Loucy (cell line): Measurements from ENCODE around the gene SEMA5B.

ENCODE experiments used
- H2AFZ ChIP-seq: fragments of 200-600 bp; sonication (generic); 2 replicates; pipeline ENCODE4 v1.6.0; 2016; ENCODE audit warnings: antibody characterized with exemption, mild to moderate bottlenecking, low read length, moderate library complexity
- H3F3A ChIP-seq: fragments of 200-600 bp; 2 replicates; pipeline ENCODE4 v1.6.0; 2016; ENCODE audit warnings: antibody characterized with exemption, low read depth, mild to moderate bottlenecking
- H3K27me3 ChIP-seq: fragments of 200-600 bp; sonication (generic); 2 replicates; pipeline ENCODE4 v1.6.1; 2014; ENCODE audit warnings: low read length, mild to moderate bottlenecking; ENCODE audit not compliant: insufficient read depth, poor library complexity, severe bottlenecking
- H3K36me3 ChIP-seq: fragments of 200-600 bp; sonication (generic); 2 replicates; pipeline ENCODE4 v1.6.1; 2016; ENCODE audit warnings: low read length; ENCODE audit not compliant: insufficient read depth
- H3K4me1 ChIP-seq: fragments of 200-600 bp; sonication (generic); 2 replicates; pipeline ENCODE4 v1.5.1; 2014; ENCODE audit warnings: low read length, mild to moderate bottlenecking; ENCODE audit not compliant: insufficient read depth, poor library complexity, severe bottlenecking
- H3K4me2 ChIP-seq: fragments of 200-600 bp; sonication (generic); 2 replicates; pipeline ENCODE4 v1.6.0; 2014; ENCODE audit warnings: antibody characterized with exemption, low read length, low read depth, mild to moderate bottlenecking; ENCODE audit not compliant: poor library complexity, severe bottlenecking
- H3K4me3 ChIP-seq: fragments of 200-600 bp; sonication (generic); 2 replicates; pipeline ENCODE4 v1.5.1; 2014; ENCODE audit warnings: low read length, mild to moderate bottlenecking, mixed read lengths; ENCODE audit not compliant: poor library complexity, severe bottlenecking
- H3K79me2 ChIP-seq: fragments of 200-600 bp; sonication (generic); 2 replicates; pipeline ENCODE4 v1.6.1; 2014; ENCODE audit warnings: low read length; ENCODE audit not compliant: insufficient read depth
- H3K9ac ChIP-seq: fragments of 200-600 bp; sonication (generic); 2 replicates; pipeline ENCODE4 v1.6.0; 2014; ENCODE audit warnings: mild to moderate bottlenecking, low read depth, low read length, moderate library complexity; ENCODE audit not compliant: poor library complexity, severe bottlenecking
- H3K9me2 ChIP-seq: fragments of 200-600 bp; sonication (generic); replicated peaks from 2 replicates; pipeline ENCODE4 v1.6.1; 2016; ENCODE audit warnings: low read depth, low read length, mixed read lengths
- H3K9me3 ChIP-seq: fragments of 200-600 bp; sonication (generic); 2 replicates; pipeline ENCODE4 v1.6.1; 2014; ENCODE audit warnings: mild to moderate bottlenecking, antibody characterized with exemption, low read length, low read depth; ENCODE audit not compliant: insufficient read depth
- H4K20me1 ChIP-seq: fragments of 200-600 bp; sonication (generic); 2 replicates; pipeline ENCODE4 v1.6.0; 2014; ENCODE audit warnings: antibody characterized with exemption, low read length, mild to moderate bottlenecking; ENCODE audit not compliant: insufficient read depth, poor library complexity, severe bottlenecking
- EZH2phosphoT487 ChIP-seq: fragments of 200-600 bp; IDR thresholded peaks from 2 replicates; pipeline ENCODE4 v1.6.1; 2018; ENCODE audit warnings: antibody characterized with exemption, mild to moderate bottlenecking, moderate library complexity, borderline replicate concordance
- TF ChIP-seq, protein P1 (sequence below): fragments of 200-600 bp; sonication (generic); conservative IDR thresholded peaks from 2 replicates; pipeline ENCODE4 v1.5.1; 2014; ENCODE audit warnings: mild to moderate bottlenecking, antibody characterized with exemption, low read length

SEMA5B gene

DNA sequence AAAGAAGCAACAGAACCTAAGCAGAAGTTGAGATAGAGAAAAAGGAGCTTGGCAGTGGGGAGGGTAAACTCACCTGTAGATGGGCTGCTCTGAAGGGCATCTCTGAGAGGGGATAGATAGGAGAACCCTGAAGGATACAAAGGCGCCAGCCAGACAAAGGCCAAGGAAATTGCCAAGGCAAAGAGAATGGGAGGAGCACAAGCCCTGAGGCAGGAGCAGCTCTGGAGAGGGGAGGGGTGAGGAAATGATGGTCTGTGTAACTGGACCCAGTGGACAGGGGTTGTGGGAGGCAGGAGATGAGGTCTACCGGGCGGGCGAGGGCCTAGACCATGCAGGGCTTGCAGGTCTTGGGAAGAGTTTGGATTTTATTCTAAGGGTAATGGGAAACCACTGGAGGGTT lies 36.9 kb upstream of the SEMA5B start:
- peak overlapping the region; percentile 5 for H3K4me3 ChIP-seq
- peaks cover 3% of the 10 kb centered on the region; the same call in 1 of the 2 replicates for H3F3A ChIP-seq
- H2AFZ ChIP-seq, result 0 out of 2 replicates have a peak overlapping the region, but pooled peaks have one; percentile 16
- H3K4me1 ChIP-seq, result peaks cover 66% of the 10 kb centered on the region
- H3K9me2 ChIP-seq, result no peaks in the 10 kb centered on the region
- no peaks in the 10 kb centered on the region for H3K36me3 ChIP-seq
- peak overlapping the region; percentile 25 for H3K9ac ChIP-seq
- H3K9me3 ChIP-seq, result no peaks in the 10 kb centered on the region
- TF ChIP-seq EZH2phosphoT487, result no peak
- TF ChIP-seq, protein P1, sequence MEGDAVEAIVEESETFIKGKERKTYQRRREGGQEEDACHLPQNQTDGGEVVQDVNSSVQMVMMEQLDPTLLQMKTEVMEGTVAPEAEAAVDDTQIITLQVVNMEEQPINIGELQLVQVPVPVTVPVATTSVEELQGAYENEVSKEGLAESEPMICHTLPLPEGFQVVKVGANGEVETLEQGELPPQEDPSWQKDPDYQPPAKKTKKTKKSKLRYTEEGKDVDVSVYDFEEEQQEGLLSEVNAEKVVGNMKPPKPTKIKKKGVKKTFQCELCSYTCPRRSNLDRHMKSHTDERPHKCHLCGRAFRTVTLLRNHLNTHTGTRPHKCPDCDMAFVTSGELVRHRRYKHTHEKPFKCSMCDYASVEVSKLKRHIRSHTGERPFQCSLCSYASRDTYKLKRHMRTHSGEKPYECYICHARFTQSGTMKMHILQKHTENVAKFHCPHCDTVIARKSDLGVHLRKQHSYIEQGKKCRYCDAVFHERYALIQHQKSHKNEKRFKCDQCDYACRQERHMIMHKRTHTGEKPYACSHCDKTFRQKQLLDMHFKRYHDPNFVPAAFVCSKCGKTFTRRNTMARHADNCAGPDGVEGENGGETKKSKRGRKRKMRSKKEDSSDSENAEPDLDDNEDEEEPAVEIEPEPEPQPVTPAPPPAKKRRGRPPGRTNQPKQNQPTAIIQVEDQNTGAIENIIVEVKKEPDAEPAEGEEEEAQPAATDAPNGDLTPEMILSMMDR, result no peak
- no peaks in the 10 kb centered on the region for H3K27me3 ChIP-seq
- H3K4me2 ChIP-seq, result peak overlapping the region; percentile 54
- H4K20me1 ChIP-seq, result peaks cover 16% of the 10 kb centered on the region
- peaks cover 26% of the 10 kb centered on the region for H3K79me2 ChIP-seq

DNA sequence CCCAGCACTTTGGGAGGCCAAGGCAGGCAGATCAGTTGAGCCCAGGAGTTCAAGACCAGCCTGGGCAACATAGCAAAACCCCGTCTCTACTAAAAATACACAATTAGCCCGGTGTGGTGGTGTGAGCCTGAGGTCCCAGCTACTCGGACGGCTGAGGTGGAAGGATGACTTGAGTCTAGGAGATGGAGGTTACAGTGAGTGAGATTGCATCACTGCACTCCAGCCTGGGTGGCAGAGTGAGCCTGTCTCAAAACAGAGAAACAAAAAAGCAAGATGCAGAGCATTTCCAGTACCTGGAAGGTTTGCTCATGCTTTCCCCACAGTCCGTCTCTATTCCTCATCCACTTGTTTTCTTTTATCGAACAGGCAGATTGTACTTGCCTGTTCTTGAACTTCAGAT lies 35.5 kb upstream of the SEMA5B start:
- Histone ChIP-seq H3K36me3 (no peaks in the 10 kb centered on the region), H3K4me2 (no peak overlapping the region), H3K4me1 (peaks cover 60% of the 10 kb centered on the region), H3K9ac (no peak overlapping the region), H3K9me3 (no peaks in the 10 kb centered on the region), H3K27me3 (no peaks in the 10 kb centered on the region), H3K4me3 (no peak overlapping the region), H3K9me2 (no peaks in the 10 kb centered on the region), H3K79me2 (peaks cover 11% of the 10 kb centered on the region), H4K20me1 (peaks cover 2% of the 10 kb centered on the region), H2AFZ (no peak overlapping the region), H3F3A (peaks cover 3% of the 10 kb centered on the region; the same call in 1 of the 2 replicates)
- no peak for TF ChIP-seq EZH2phosphoT487
- TF ChIP-seq, protein P1, result no peak

DNA sequence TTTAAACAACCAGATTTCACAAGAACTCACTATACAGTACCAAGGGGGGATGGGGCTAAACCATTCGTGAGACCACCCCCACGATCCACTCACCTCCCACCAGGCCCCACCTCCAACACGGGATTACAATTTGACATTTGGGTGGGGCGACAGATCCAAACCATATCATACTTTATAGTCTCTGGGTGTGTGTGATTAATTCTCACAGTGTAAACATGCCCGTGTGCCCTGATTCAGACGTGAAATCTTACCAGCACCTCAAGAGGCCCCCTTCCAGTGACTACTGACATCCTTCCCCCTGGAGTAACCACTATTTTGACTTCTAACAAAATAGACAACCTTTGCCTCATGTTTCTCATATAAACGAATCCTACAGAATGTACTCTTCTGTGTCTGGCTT lies 34.3 kb upstream of the SEMA5B start:
- TF ChIP-seq EZH2phosphoT487, result no peak
- TF ChIP-seq, protein P1, result no peak
- no peak overlapping the region for H2AFZ ChIP-seq
- no peaks in the 10 kb centered on the region for H3K9me3 ChIP-seq
- no peaks in the 10 kb centered on the region for H3K79me2 ChIP-seq
- no peak overlapping the region for H3K4me2 ChIP-seq
- H3K4me1 ChIP-seq, result peaks cover 66% of the 10 kb centered on the region
- no peak overlapping the region for H3K4me3 ChIP-seq
- H3K36me3 ChIP-seq, result no peaks in the 10 kb centered on the region
- H3F3A ChIP-seq, result peaks cover 3% of the 10 kb centered on the region; the same call in 1 of the 2 replicates
- no peaks in the 10 kb centered on the region for H3K27me3 ChIP-seq
- no peak overlapping the region for H3K9ac ChIP-seq
- H4K20me1 ChIP-seq, result no peaks in the 10 kb centered on the region
- H3K9me2 ChIP-seq, result no peaks in the 10 kb centered on the region
